ENCODE data around the gene POLDIP2. TPM values are rescaled to one million over a fixed set of nuclear protein-coding genes. Genes with fewer than 3 reads are reported as not detected.

The POLDIP2 gene
- total and polyA plus RNA-seq, 10 of the 15 experiments (the other 5 are each of a cell fraction or from before 2014, with no cell fraction given): 22.8 to 196 (median 121) TPM

- TF ChIP-seq ETV6 (conservative IDR thresholded peaks at IDR 0.05 in 1 of 2, IDR thresholded peaks at IDR 0.05 in 1 of 2; ENCODE audit: borderline replicate concordance in 1 of 2, low read depth in 1 of 2): peak in 1 of 2 experiments; percentile 34; a peak in 1 of 4 replicates
- TF ChIP-seq SKIL (IDR thresholded peaks at IDR 0.05; ENCODE audit: low read depth, poor library complexity, severe bottlenecking): peak; percentile 44
- peak; percentile 90 for TF ChIP-seq RAD51 (IDR thresholded peaks at IDR 0.05)
- no peak for TF ChIP-seq ASH2L (IDR thresholded peaks at IDR 0.05; ENCODE audit: borderline replicate concordance, low read depth)
- TF ChIP-seq RFX5 (IDR thresholded peaks at IDR 0.05; ENCODE audit: low read depth, low read length): 0 out of 2 replicates have a peak, but pooled peaks have one; percentile 53
- peak; percentile 36 to 80; a peak in 3 of 4 replicates for TF ChIP-seq SRF (IDR thresholded peaks at IDR 0.05; ENCODE audit: low read depth in 2 of 2, low read length in 2 of 2)
- TF ChIP-seq ZBTB40 (IDR thresholded peaks at IDR 0.05; ENCODE audit: borderline replicate concordance): peak; percentile 97
- TF ChIP-seq E2F8 (IDR thresholded peaks at IDR 0.05; ENCODE audit: low read depth, partially characterized antibody): peak; percentile 84
- TF ChIP-seq PML (IDR thresholded peaks at IDR 0.05; ENCODE audit: low read length): peak; percentile 73
- no peak for TF ChIP-seq NRF1 (conservative IDR thresholded peaks at IDR 0.05; ENCODE audit: low read depth, low read length)
- no peak for TF ChIP-seq ATF2 (IDR thresholded peaks at IDR 0.05; ENCODE audit: low read length)
- peak; percentile 95 for TF ChIP-seq TAF1 (IDR thresholded peaks at IDR 0.05; ENCODE audit: borderline replicate concordance, low read depth, low read length)
- TF ChIP-seq NFYB (IDR thresholded peaks at IDR 0.05; ENCODE audit: insufficient read depth, low read depth, low read length): peak; percentile 17; the same call in 1 of the 2 replicates
- peak; percentile 96 for TF ChIP-seq IKZF1 (conservative IDR thresholded peaks at IDR 0.05)
These were observed at the start of gene POLDIP2 (continued) for GRCh38 chr17:28357061-28357900.

All from GM12878 (cell line).